A549 (cell line): ENCODE measurements around the gene SH3TC2. TPM values are rescaled to one million over a fixed set of nuclear protein-coding genes. Genes with fewer than 3 reads are reported as not detected.

Experiments
- ATAC-seq, 2 experiments: fragments of 200-7000 bp in 1 of 2; fragments of >200 bp in 1 of 2; cut with Nextera tagmentation in 1 of 2; cut with Tn5 transposase in 1 of 2; 3 replicates each; pipeline versions ENCODE4 v1.8.0 to v1.9.1; 2018 to 2020; ENCODE audit warnings: mild to moderate bottlenecking in 1 of 2, moderate library complexity in 1 of 2
- CTCF ChIA-PET: fragments of 300-600 bp; sonication (Branson Sonifier 250); formaldehyde crosslinking; extraction: SDS; loops from one replicate; lab custom pipeline; 2021; ENCODE audit warnings: antibody characterized with exemption, inconsistent platforms; lab: Yijun Ruan, JAX
- POLR2A ChIA-PET: fragments of 350-600 bp; formaldehyde crosslinking; extraction: SDS; loops from one replicate; lab custom pipeline; 2021; ENCODE audit warnings: antibody characterized with exemption, inconsistent platforms; lab: Yijun Ruan, JAX
- DNase-seq, 2 experiments: peaks; one replicate each; pipeline versions ENCODE4 v3.0.0 to v3.0.0-alpha.2; 2011 to 2016; ENCODE audit warnings: low read depth in 1 of 2, low spot score in 1 of 2
- FAIRE-seq: peaks from 2 replicates; lab custom pipeline; 2011; peaks lifted over from hg19 to GRCh38; lab: Jason Lieb, UNC
- H3K27ac ChIP-seq, 2 experiments: fragments of >200 bp; sonication (Bioruptor Twin); formaldehyde crosslinking; 3 replicates each; pipeline ENCODE4 v1.5.1; 2016 to 2017
- H3K4me1 ChIP-seq: fragments of >200 bp; sonication (Bioruptor Twin); formaldehyde crosslinking; 3 replicates; pipeline ENCODE4 v1.6.1; 2016
- H3K4me2 ChIP-seq: fragments of >200 bp; sonication (Bioruptor Twin); formaldehyde crosslinking; 3 replicates; pipeline ENCODE4 v1.6.1; 2016
- H3K4me3 ChIP-seq: fragments of >200 bp; sonication (Bioruptor Twin); formaldehyde crosslinking; 3 replicates; pipeline ENCODE4 v1.5.1; 2016
- H3K9me3 ChIP-seq: fragments of >200 bp; sonication (Bioruptor Twin); formaldehyde crosslinking; 3 replicates; pipeline ENCODE4 v1.6.1; 2016
- BCL3 ChIP-seq: fragments of >200 bp; sonication (Bioruptor Twin); formaldehyde crosslinking; IDR thresholded peaks from 3 replicates; pipeline ENCODE4 v1.6.1; 2016
- BHLHE40 ChIP-seq: IDR thresholded peaks from 2 replicates; pipeline ENCODE4 v1.6.1; 2012; ENCODE audit warnings: low read depth, low read length, inconsistent platforms
- CBX8 ChIP-seq: fragments of 200-600 bp; sonication (generic); IDR thresholded peaks from 2 replicates; pipeline ENCODE4 v1.6.1; 2016
- CHD4 ChIP-seq: fragments of 200-600 bp; sonication (generic); IDR thresholded peaks from 2 replicates; pipeline ENCODE4 v1.6.1; 2016; ENCODE audit warnings: antibody characterized with exemption, mild to moderate bottlenecking, borderline replicate concordance
- E2F6 ChIP-seq: IDR thresholded peaks from 2 replicates; pipeline ENCODE4 v1.6.1; 2012; ENCODE audit warnings: low read depth, borderline replicate concordance
- ELK1 ChIP-seq: fragments of 150-350 bp; IDR thresholded peaks from 2 replicates; pipeline ENCODE4 v1.6.1; 2014; ENCODE audit warnings: low read depth, mild to moderate bottlenecking, low read length
- EP300 ChIP-seq, 2 experiments: fragments of >200 bp; sonication (Bioruptor Twin); formaldehyde crosslinking; IDR thresholded peaks; 2 replicates in 1 of 2; 3 replicates in 1 of 2; pipeline ENCODE4 v1.6.1; 2016 to 2017
- FOSB ChIP-seq: fragments of 250-450 bp; sonication (Bioruptor Pico); IDR thresholded peaks from 2 replicates; pipeline ENCODE4 v1.5.0; 2020; ENCODE audit warnings: mild to moderate bottlenecking, moderate library complexity
- FOXS1 ChIP-seq: fragments of 250-450 bp; sonication (Bioruptor Pico); IDR thresholded peaks from 2 replicates; pipeline ENCODE4 v1.5.0; 2020; ENCODE audit warnings: mild to moderate bottlenecking, moderate library complexity
- GATA3 ChIP-seq: IDR thresholded peaks from 2 replicates; pipeline ENCODE4 v1.6.1; 2012; ENCODE audit warnings: borderline replicate concordance
- HDAC2 ChIP-seq: fragments of 200-600 bp; sonication (generic); IDR thresholded peaks from 2 replicates; pipeline ENCODE4 v1.6.1; 2016
- HOXA7 ChIP-seq: fragments of 250-450 bp; sonication (Bioruptor Pico); IDR thresholded peaks from 2 replicates; pipeline ENCODE4 v1.5.0; 2020; ENCODE audit warnings: mild to moderate bottlenecking, moderate library complexity
- HOXB13 ChIP-seq: fragments of 250-450 bp; sonication (Bioruptor Pico); IDR thresholded peaks from 2 replicates; pipeline ENCODE4 v1.5.0; 2020; ENCODE audit warnings: low read depth, mild to moderate bottlenecking, moderate library complexity
- MAFK ChIP-seq: fragments of 450-650 bp; IDR thresholded peaks from 2 replicates; pipeline ENCODE4 v1.6.1; 2014; ENCODE audit not compliant: partially characterized antibody
- NR3C1 ChIP-seq: fragments of >200 bp; sonication (Bioruptor Twin); formaldehyde crosslinking; IDR thresholded peaks from 3 replicates; pipeline ENCODE4 v1.6.1; 2017
- PBX3 ChIP-seq: IDR thresholded peaks from 2 replicates; pipeline ENCODE4 v1.6.1; 2012
- RFX5 ChIP-seq: fragments of 450-650 bp; IDR thresholded peaks from 2 replicates; pipeline ENCODE4 v1.7.1; 2014; ENCODE audit warnings: antibody characterized with exemption, mild to moderate bottlenecking, moderate library complexity
- USF2 ChIP-seq: fragments of 450-650 bp; IDR thresholded peaks from 2 replicates; pipeline ENCODE4 v1.6.1; 2014; ENCODE audit warnings: antibody characterized with exemption
- ZC3H11A ChIP-seq: fragments of 450-650 bp; IDR thresholded peaks from 2 replicates; pipeline ENCODE4 v1.6.1; 2014; ENCODE audit warnings: antibody characterized with exemption, mild to moderate bottlenecking
- ZSCAN20 ChIP-seq: fragments of 250-450 bp; sonication (Bioruptor Pico); IDR thresholded peaks from 2 replicates; pipeline ENCODE4 v1.8.0; 2022; ENCODE audit warnings: mild to moderate bottlenecking, moderate library complexity
- WGBS: methylation state at CpG from one replicate; pipeline ENCODE4 v1.1.6; 2017; ENCODE audit errors: missing lambda C conversion rate; 5-methylcytosine and 5-hydroxymethylcytosine counted together
- polyA plus RNA-seq, 4 experiments: library from polyadenylated mRNA; depleted of rRNA in 3 of 4; stranded (reverse); fragments of >200 nt; fragmentation: RNase III in 1 of 4; extraction: RNeasy Plus Mini Kit Qiagen cat#74134 plus additional on column Dnase treatment in 1 of 4; gene quantifications; 2 replicates in 3 of 4; 3 replicates in 1 of 4; pipeline ENCODE4 v1.2.3, GENCODE V29; 2011 to 2017

Gene SH3TC2
- polyA plus RNA-seq, 2 of the 4 experiments (the other 2 are of a cell fraction): 0.06 to 0.34 TPM

- Histone ChIP-seq H3K4me1 (peaks cover 13% of the 10 kb centered on the region), H3K4me3 (no peak overlapping the region), H3K9me3 (0 out of 3 replicates have a peak, but pooled peaks cover 6% of the 10 kb centered on the region), H3K27ac (no peak overlapping the region), H3K4me2 (no peak overlapping the region)
- WGBS: 0% methylated on average over 1 of the region's 1 CpG
- no peak for DNase-seq
- TF ChIP-seq RFX5: no peak
- TF ChIP-seq GATA3: no peak
- no peak for TF ChIP-seq ZSCAN20 (CRISPR knock-in tag)
- TF ChIP-seq HOXB13 (CRISPR knock-in tag): no peak
- no peak for TF ChIP-seq CHD4
- TF ChIP-seq PBX3: no peak
- TF ChIP-seq EP300 (IDR thresholded peaks at IDR 0.05): no peak
- no peak for TF ChIP-seq HOXA7 (CRISPR knock-in tag)
- no peak for TF ChIP-seq HDAC2
- CTCF ChIA-PET: interaction anchor here (1.2 kb wide), 1 partner anchor 24 kb away, joined by 4 read pairs; no protein-coding TSS in a partner anchor
- POLR2A ChIA-PET: no interaction called here
- FAIRE-seq: no peak
- ATAC-seq: no peak
Observed at GRCh38 chr5:149060325-149060724, 2.5 kb downstream of the SH3TC2 start.

- H3K9me3 ChIP-seq: 0 out of 3 replicates have a peak, but pooled peaks cover 6% of the 10 kb centered on the region
- no peak overlapping the region for H3K27ac ChIP-seq
- H3K4me3 ChIP-seq: no peak overlapping the region
- no peak overlapping the region for H3K4me2 ChIP-seq
- no peak for DNase-seq
- FAIRE-seq: no peak
- WGBS: 39% methylated on average over 3 of the region's 3 CpGs
- TF ChIP-seq NR3C1 (no peak), MAFK (peak; percentile 36)
- no peaks in the 10 kb centered on the region for H3K4me1 ChIP-seq
- ChIA-PET POLR2A (no interaction called here), CTCF (interaction anchor here (0.9 to 1.9 kb wide), 6 partner anchors 10 to 574 kb away, joined by 3 to 7 read pairs (median 4); no protein-coding TSS in a partner anchor)
- no peak for ATAC-seq
Observed at GRCh38 chr5:149056616-149057165, 6.2 kb downstream of the SH3TC2 start.

GRCh38 chr5:149054416-149054815 lies 8.4 kb downstream of the SH3TC2 start:
- ChIA-PET CTCF (interaction anchor here (2.0 kb wide), 1 partner anchor 61 kb away, joined by 6 read pairs; no protein-coding TSS in a partner anchor), POLR2A (no interaction called here)
- no peak for DNase-seq
- H3K4me1 ChIP-seq: no peaks in the 10 kb centered on the region
- ATAC-seq: no peak
- H3K27ac ChIP-seq: no peak overlapping the region
- 64% methylated on average over 2 of the region's 2 CpGs for WGBS
- TF ChIP-seq FOSB (no peak), E2F6 (no peak), USF2 (no peak), ELK1 (no peak), ZC3H11A (no peak), BHLHE40 (no peak), NR3C1 (no peak), FOXS1 (no peak), CBX8 (no peak), BCL3 (no peak), GATA3 (no peak)
- no peak for FAIRE-seq
- no peak overlapping the region for H3K4me2 ChIP-seq
- H3K9me3 ChIP-seq: 0 out of 3 replicates have a peak, but pooled peaks cover 6% of the 10 kb centered on the region
- H3K4me3 ChIP-seq: no peak overlapping the region
